Vagina (tissue), 2 donors: ENCODE measurements around the gene SURF2.

Experiments
- POLR2A ChIP-seq, 2 donors: fragments of 450-650 bp; IDR thresholded peaks; one replicate each; pipeline ENCODE4 v1.6.1; 2017; ENCODE audit warnings: antibody characterized with exemption in 2 of 2, mild to moderate bottlenecking in 2 of 2, moderate library complexity in 2 of 2
- TF ChIP-seq, protein P1 (sequence below), 3 experiments: fragments of 450-650 bp in 2 of 3; fragments of 200-600 bp in 1 of 3; sonication (generic) in 1 of 3; IDR thresholded peaks; one replicate each; pipeline ENCODE4 v1.5.1; 2017 to 2019; ENCODE audit warnings: antibody characterized with exemption in 3 of 3, mild to moderate bottlenecking in 2 of 3, moderate library complexity in 2 of 3

DNA sequence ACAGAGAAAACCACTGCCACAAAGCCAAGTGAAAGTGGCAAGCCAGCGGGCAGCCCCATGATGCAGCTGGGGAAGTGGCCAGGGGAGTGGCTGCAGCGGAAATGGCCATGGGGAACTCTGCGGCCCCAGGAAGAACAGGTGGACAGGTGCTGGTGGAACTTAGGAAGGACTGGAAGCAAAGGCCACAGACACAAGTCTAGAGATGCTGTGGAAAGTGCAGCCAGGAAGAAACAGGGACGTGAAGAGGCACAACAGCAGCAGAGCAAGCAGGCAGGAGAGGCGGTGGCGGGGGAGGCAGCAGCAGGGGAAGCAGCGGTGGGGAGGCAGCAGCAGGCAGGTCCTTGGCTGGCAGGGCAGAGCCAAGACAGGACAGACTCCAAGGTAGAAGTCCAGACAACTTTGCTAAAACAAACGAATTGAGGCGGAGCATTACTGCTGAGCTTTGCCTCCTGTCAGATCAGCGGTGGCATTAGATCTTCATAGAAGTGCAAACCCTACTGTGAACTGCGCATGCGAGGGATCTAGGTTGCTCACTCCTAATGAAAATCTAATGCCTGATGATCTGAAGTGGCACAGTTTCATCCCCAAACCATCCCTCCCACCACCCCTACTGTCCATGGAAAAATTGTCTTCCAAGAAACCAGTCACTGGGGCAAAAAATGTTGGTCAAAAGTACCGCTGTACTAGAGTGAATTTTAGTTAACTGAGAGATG lies 32.2 kb upstream of the SURF2 start:
- TF ChIP-seq, protein P1, sequence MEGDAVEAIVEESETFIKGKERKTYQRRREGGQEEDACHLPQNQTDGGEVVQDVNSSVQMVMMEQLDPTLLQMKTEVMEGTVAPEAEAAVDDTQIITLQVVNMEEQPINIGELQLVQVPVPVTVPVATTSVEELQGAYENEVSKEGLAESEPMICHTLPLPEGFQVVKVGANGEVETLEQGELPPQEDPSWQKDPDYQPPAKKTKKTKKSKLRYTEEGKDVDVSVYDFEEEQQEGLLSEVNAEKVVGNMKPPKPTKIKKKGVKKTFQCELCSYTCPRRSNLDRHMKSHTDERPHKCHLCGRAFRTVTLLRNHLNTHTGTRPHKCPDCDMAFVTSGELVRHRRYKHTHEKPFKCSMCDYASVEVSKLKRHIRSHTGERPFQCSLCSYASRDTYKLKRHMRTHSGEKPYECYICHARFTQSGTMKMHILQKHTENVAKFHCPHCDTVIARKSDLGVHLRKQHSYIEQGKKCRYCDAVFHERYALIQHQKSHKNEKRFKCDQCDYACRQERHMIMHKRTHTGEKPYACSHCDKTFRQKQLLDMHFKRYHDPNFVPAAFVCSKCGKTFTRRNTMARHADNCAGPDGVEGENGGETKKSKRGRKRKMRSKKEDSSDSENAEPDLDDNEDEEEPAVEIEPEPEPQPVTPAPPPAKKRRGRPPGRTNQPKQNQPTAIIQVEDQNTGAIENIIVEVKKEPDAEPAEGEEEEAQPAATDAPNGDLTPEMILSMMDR (IDR thresholded peaks at IDR 0.05) = no peak
- TF ChIP-seq POLR2A (IDR thresholded peaks at IDR 0.05) = no peak
